Thoracic aorta (tissue), 2 donors: Measurements from ENCODE around the gene BDH1. TPM values are rescaled to one million over a fixed set of nuclear protein-coding genes. Genes with fewer than 3 reads are reported as not detected.
"Not testable (repeated sequence)": the region's sequence is repeated elsewhere in the genome, so short reads cannot be mapped to it uniquely, and the experiment has no call there.

Source experiments
- ATAC-seq: fragments of 150-250 bp; one replicate; pipeline ENCODE4 v1.8.0; 2017; ENCODE audit warnings: low read depth; ENCODE audit not compliant: insufficient number of reproducible peaks, low FRiP score
- DNase-seq: peaks from one replicate; pipeline ENCODE4 v3.0.0-alpha.2; 2020; ENCODE audit warnings: low spot score
- H3K27ac ChIP-seq, 2 donors: fragments of 200-600 bp; sonication (generic); 1 replicate in 1 of 2; 2 replicates in 1 of 2; pipeline ENCODE4 v1.5.1; 2016; ENCODE audit warnings: mild to moderate bottlenecking in 2 of 2, moderate library complexity in 2 of 2
- H3K27me3 ChIP-seq: fragments of 200-600 bp; sonication (generic); replicated peaks from 2 replicates; pipeline ENCODE4 v1.6.0; 2016; ENCODE audit warnings: mild to moderate bottlenecking; ENCODE audit not compliant: insufficient read depth
- H3K36me3 ChIP-seq: fragments of 200-600 bp; sonication (generic); one replicate; pipeline ENCODE4 v1.5.1; 2016
- H3K4me1 ChIP-seq, 2 donors: fragments of 200-600 bp; sonication (generic); 1 replicate in 1 of 2; 2 replicates in 1 of 2; pipeline versions ENCODE4 v1.5.1 to v1.6.0; 2016; ENCODE audit warnings: low read depth in 2 of 2, mild to moderate bottlenecking in 1 of 2; ENCODE audit not compliant: control insufficient read depth in 1 of 2
- H3K4me3 ChIP-seq: fragments of 200-600 bp; sonication (generic); 2 replicates; pipeline ENCODE4 v1.5.1; 2016; ENCODE audit warnings: mild to moderate bottlenecking
- H3K9me3 ChIP-seq: fragments of 200-600 bp; sonication (generic); 2 replicates; pipeline ENCODE4 v1.5.1; 2016
- CTCF ChIP-seq: fragments of 200-600 bp; sonication (generic); IDR thresholded peaks from one replicate; pipeline ENCODE4 v1.5.1; 2019; ENCODE audit warnings: antibody characterized with exemption
- total RNA-seq, 2 donors: library from RNA; depleted of rRNA; stranded (reverse); fragments of >200 nt; gene quantifications; one replicate each; pipeline versions ENCODE4 v1.1.0 to v1.2.3, GENCODE V29; 2016

BDH1 gene
- total RNA-seq, 2 donors from 2014 or later = 5.3 to 15.4 TPM

DNA sequence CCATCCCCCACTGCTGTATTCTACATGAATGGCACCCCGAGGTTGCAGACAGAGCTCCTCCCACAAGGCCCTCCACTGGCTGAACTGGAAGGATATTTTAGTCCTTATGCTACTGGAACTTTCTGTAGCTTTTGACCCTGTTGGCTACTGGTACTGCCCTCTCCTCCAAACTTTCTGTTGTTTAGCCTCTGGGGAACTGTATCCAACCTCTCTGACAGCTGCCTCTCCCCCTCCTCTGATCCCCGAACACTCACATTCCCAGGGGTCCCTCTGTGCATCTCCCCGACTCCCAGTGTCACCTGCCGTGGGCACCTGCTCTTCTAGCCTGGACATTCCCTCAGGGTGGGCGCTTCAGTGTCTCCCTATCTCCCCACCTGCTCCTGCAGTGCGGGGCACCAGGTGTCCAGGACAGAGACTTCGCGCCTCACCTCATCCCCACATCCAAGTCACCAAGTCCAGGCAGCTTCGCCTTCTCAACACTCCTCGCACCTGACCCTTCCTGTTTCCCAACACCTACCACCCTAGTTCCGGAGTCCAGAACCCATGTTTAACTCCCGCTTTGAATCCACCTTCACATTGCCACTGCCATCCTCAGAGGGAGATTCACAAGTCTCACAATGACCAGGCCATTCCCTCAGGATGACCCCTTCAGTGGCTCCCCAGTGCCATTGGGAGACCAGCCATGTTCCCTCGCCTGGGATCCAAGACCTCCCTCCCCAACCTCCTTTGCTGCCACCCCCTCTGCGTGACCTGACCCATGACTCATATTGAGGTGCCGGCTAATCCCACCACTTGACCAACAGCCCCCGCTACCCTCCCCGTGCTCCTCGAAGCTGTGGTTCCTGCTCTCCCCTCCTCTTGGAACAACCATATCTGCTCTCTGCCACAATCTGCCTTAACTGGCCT lies 34.2 kb downstream of the BDH1 start:
- Histone ChIP-seq H3K27me3 (no peaks in the 10 kb centered on the region), H3K4me3 (no peak overlapping the region), H3K9me3 (no peaks in the 10 kb centered on the region), H3K4me1 (peaks cover 3 to 15% of the 10 kb centered on the region in 2 donors), H3K27ac (no peak overlapping the region), H3K36me3 (no peaks in the 10 kb centered on the region)
- ATAC-seq (no peak), DNase-seq (no peak)
- no peak for TF ChIP-seq CTCF

- Histone ChIP-seq H3K27ac (no peak overlapping the region), H3K9me3 (no peaks in the 10 kb centered on the region), H3K4me1 (peaks cover 3 to 15% of the 10 kb centered on the region in 2 donors), H3K4me3 (no peak overlapping the region), H3K36me3 (no peaks in the 10 kb centered on the region), H3K27me3 (no peaks in the 10 kb centered on the region)
- no peak for ATAC-seq
- TF ChIP-seq CTCF = no peak
- no peak for DNase-seq
These were observed 35.2 kb downstream of the BDH1 start for GRCh38 chr3:197520311-197521276.

DNA sequence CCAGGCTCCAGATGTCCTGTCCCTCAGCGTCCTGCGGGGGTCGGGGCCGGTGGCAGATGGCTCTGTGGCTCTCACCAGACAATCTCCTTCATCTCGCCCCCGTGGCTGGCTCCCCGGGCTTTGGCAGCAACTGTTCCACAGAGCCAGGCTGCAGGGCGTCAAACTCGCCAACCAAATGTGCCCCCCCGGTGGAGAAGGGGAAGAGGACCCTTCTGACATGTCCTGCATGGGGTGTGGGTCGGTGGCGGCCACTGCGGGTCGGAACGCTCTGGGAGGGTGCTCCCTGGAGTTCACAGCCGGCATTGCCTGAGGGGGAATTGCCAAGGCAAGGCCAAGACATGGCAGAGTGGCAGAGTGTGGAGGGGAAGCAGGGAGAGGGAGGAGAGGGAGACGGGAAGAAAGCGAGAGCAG lies 36.0 kb downstream of the BDH1 start:
- Histone ChIP-seq H3K27ac (no peak overlapping the region), H3K27me3 (no peaks in the 10 kb centered on the region), H3K4me1 (peaks cover 3 to 15% of the 10 kb centered on the region in 2 donors), H3K4me3 (no peak overlapping the region), H3K36me3 (no peaks in the 10 kb centered on the region), H3K9me3 (no peaks in the 10 kb centered on the region)
- TF ChIP-seq CTCF = no peak
- DNase-seq (no peak), ATAC-seq (no peak)

GRCh38 chr3:197518881-197519421 lies 36.8 kb downstream of the BDH1 start:
- H3K4me3 ChIP-seq = no peak overlapping the region
- ATAC-seq = no peak
- no peaks in the 10 kb centered on the region for H3K9me3 ChIP-seq
- no peak for DNase-seq
- H3K27ac ChIP-seq = no peak overlapping the region
- peaks cover 3 to 15% of the 10 kb centered on the region in 2 donors for H3K4me1 ChIP-seq
- TF ChIP-seq CTCF = no peak
- no peaks in the 10 kb centered on the region for H3K36me3 ChIP-seq
- no peaks in the 10 kb centered on the region for H3K27me3 ChIP-seq

DNA sequence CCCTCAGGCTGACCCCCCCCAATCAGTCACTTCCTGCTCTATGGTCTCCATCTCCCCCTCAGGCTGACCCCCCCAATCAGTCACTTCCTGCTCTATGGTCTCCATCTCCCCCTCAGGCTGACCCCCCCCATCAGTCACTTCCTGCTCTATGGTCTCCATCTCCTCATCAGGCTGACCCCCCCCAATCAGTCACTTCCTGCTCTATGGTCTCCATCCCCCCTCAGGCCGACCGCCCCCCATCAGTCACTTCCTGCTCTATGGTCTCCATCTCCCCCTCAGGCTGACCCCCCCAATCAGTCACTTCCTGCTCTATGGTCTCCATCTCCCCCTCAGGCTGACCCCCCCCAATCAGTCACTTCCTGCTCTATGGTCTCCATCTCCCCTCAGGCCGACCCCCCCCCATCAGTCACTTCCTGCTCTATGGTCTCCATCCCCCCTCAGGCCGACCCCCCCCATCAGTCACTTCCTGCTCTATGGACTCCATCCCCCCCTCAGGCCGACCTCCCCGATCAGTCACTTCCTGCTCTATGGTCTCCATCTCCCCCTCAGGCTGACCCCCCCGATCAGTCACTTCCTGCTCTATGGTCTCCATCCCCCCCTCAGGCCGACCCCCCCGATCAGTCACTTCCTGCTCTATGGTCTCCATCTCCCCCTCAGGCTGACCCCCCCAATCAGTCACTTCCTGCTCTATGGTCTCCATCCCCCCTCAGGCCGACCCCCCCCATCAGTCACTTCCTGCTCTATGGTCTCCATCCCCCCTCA lies 37.7 kb downstream of the BDH1 start:
- not testable (repeated sequence) for H3K4me1 ChIP-seq, DNase-seq, H3K9me3 ChIP-seq, H3K27me3 ChIP-seq, H3K36me3 ChIP-seq, ATAC-seq, H3K27ac ChIP-seq, H3K4me3 ChIP-seq

- H3K4me3 ChIP-seq, H3K27ac ChIP-seq, H3K36me3 ChIP-seq, H3K9me3 ChIP-seq, ATAC-seq, DNase-seq, H3K4me1 ChIP-seq, H3K27me3 ChIP-seq: not testable (repeated sequence)
These were observed 38.7 kb downstream of the BDH1 start for GRCh38 chr3:197516890-197517606.
